Loucy (cell line): Measurements from ENCODE around the gene NTHL1.

Source experiments
- H2AFZ ChIP-seq: fragments of 200-600 bp; sonication (generic); 2 replicates; pipeline ENCODE4 v1.6.0; 2016; ENCODE audit warnings: antibody characterized with exemption, mild to moderate bottlenecking, low read length, moderate library complexity
- H3F3A ChIP-seq: fragments of 200-600 bp; 2 replicates; pipeline ENCODE4 v1.6.0; 2016; ENCODE audit warnings: antibody characterized with exemption, low read depth, mild to moderate bottlenecking
- H3K27me3 ChIP-seq: fragments of 200-600 bp; sonication (generic); 2 replicates; pipeline ENCODE4 v1.6.1; 2014; ENCODE audit warnings: low read length, mild to moderate bottlenecking; ENCODE audit not compliant: insufficient read depth, poor library complexity, severe bottlenecking
- H3K36me3 ChIP-seq: fragments of 200-600 bp; sonication (generic); 2 replicates; pipeline ENCODE4 v1.6.1; 2016; ENCODE audit warnings: low read length; ENCODE audit not compliant: insufficient read depth
- H3K4me1 ChIP-seq: fragments of 200-600 bp; sonication (generic); 2 replicates; pipeline ENCODE4 v1.5.1; 2014; ENCODE audit warnings: low read length, mild to moderate bottlenecking; ENCODE audit not compliant: insufficient read depth, poor library complexity, severe bottlenecking
- H3K4me2 ChIP-seq: fragments of 200-600 bp; sonication (generic); 2 replicates; pipeline ENCODE4 v1.6.0; 2014; ENCODE audit warnings: antibody characterized with exemption, low read length, low read depth, mild to moderate bottlenecking; ENCODE audit not compliant: poor library complexity, severe bottlenecking
- H3K4me3 ChIP-seq: fragments of 200-600 bp; sonication (generic); 2 replicates; pipeline ENCODE4 v1.5.1; 2014; ENCODE audit warnings: low read length, mild to moderate bottlenecking, mixed read lengths; ENCODE audit not compliant: poor library complexity, severe bottlenecking
- H3K79me2 ChIP-seq: fragments of 200-600 bp; sonication (generic); 2 replicates; pipeline ENCODE4 v1.6.1; 2014; ENCODE audit warnings: low read length; ENCODE audit not compliant: insufficient read depth
- H3K9ac ChIP-seq: fragments of 200-600 bp; sonication (generic); 2 replicates; pipeline ENCODE4 v1.6.0; 2014; ENCODE audit warnings: mild to moderate bottlenecking, low read depth, low read length, moderate library complexity; ENCODE audit not compliant: poor library complexity, severe bottlenecking
- H3K9me2 ChIP-seq: fragments of 200-600 bp; sonication (generic); replicated peaks from 2 replicates; pipeline ENCODE4 v1.6.1; 2016; ENCODE audit warnings: low read depth, low read length, mixed read lengths
- H3K9me3 ChIP-seq: fragments of 200-600 bp; sonication (generic); 2 replicates; pipeline ENCODE4 v1.6.1; 2014; ENCODE audit warnings: mild to moderate bottlenecking, antibody characterized with exemption, low read length, low read depth; ENCODE audit not compliant: insufficient read depth
- H4K20me1 ChIP-seq: fragments of 200-600 bp; sonication (generic); 2 replicates; pipeline ENCODE4 v1.6.0; 2014; ENCODE audit warnings: antibody characterized with exemption, low read length, mild to moderate bottlenecking; ENCODE audit not compliant: insufficient read depth, poor library complexity, severe bottlenecking
- CTCF ChIP-seq: fragments of 200-600 bp; sonication (generic); conservative IDR thresholded peaks from 2 replicates; pipeline ENCODE4 v1.5.1; 2014; ENCODE audit warnings: mild to moderate bottlenecking, antibody characterized with exemption, low read length
- EZH2phosphoT487 ChIP-seq: fragments of 200-600 bp; IDR thresholded peaks from 2 replicates; pipeline ENCODE4 v1.6.1; 2018; ENCODE audit warnings: antibody characterized with exemption, mild to moderate bottlenecking, moderate library complexity, borderline replicate concordance

Gene NTHL1

GRCh38 chr16:1992704-1993317, 54.8 kb downstream of the NTHL1 start:
- H2AFZ ChIP-seq, result no peak overlapping the region
- H3K4me2 ChIP-seq, result no peak overlapping the region
- H3K4me1 ChIP-seq, result no peaks in the 10 kb centered on the region
- H3K27me3 ChIP-seq, result no peaks in the 10 kb centered on the region
- no peaks in the 10 kb centered on the region for H4K20me1 ChIP-seq
- H3K79me2 ChIP-seq, result no peaks in the 10 kb centered on the region
- H3K9me2 ChIP-seq, result no peaks in the 10 kb centered on the region
- H3K9me3 ChIP-seq, result no peaks in the 10 kb centered on the region
- TF ChIP-seq EZH2phosphoT487 (no peak), CTCF (no peak)
- H3K36me3 ChIP-seq, result peaks cover 3% of the 10 kb centered on the region; the same call in 1 of the 2 replicates
- no peak overlapping the region for H3K9ac ChIP-seq
- H3F3A ChIP-seq, result no peaks in the 10 kb centered on the region
- H3K4me3 ChIP-seq, result no peak overlapping the region

GRCh38 chr16:1991948-1992703, 55.5 kb downstream of the NTHL1 start:
- Histone ChIP-seq H3K9me3 (no peaks in the 10 kb centered on the region), H3K27me3 (no peaks in the 10 kb centered on the region), H3K9me2 (no peaks in the 10 kb centered on the region), H3K9ac (no peak overlapping the region), H2AFZ (no peak overlapping the region), H4K20me1 (no peaks in the 10 kb centered on the region), H3K4me1 (no peaks in the 10 kb centered on the region), H3K4me2 (no peak overlapping the region), H3K79me2 (no peaks in the 10 kb centered on the region), H3K4me3 (no peak overlapping the region), H3K36me3 (peaks cover under 1% of the 10 kb centered on the region; the same call in 1 of the 2 replicates), H3F3A (no peaks in the 10 kb centered on the region)
- no peak for TF ChIP-seq CTCF
- no peak for TF ChIP-seq EZH2phosphoT487

GRCh38 chr16:1991588-1991947, 56.1 kb downstream of the NTHL1 start:
- Histone ChIP-seq H3K27me3 (no peaks in the 10 kb centered on the region), H3K79me2 (no peaks in the 10 kb centered on the region), H3K4me2 (no peak overlapping the region), H3K9me2 (no peaks in the 10 kb centered on the region), H4K20me1 (no peaks in the 10 kb centered on the region), H3K9ac (no peak overlapping the region), H3K9me3 (no peaks in the 10 kb centered on the region), H3K36me3 (no peaks in the 10 kb centered on the region; the same call in 1 of the 2 replicates), H2AFZ (no peak overlapping the region), H3K4me3 (no peak overlapping the region), H3F3A (no peaks in the 10 kb centered on the region), H3K4me1 (no peaks in the 10 kb centered on the region)
- TF ChIP-seq CTCF (no peak), EZH2phosphoT487 (no peak)
